SIG-M5 treated with dmso at 0.1 percent for 504 hours (cell line): ENCODE results near the gene STK35.

Experiments used
- DNase-seq: peaks from one replicate; lab custom pipeline; 2025; ENCODE audit not compliant: unreplicated experiment; lab: John Stamatoyannopoulos, UW

Gene STK35

GRCh38 chr20:2101057-2101864 lies at the start of gene STK35:
Gene STK35 (plus strand): TSS chr20:2101827. CDS start chr20:2101882, 55 bp downstream.
- DNase-seq, result no peak

- no peak for DNase-seq
Observed at GRCh38 chr20:2051946-2052345, 49.7 kb upstream of the STK35 start.

- no peak for DNase-seq
Observed at GRCh38 chr20:2052741-2053140, 48.9 kb upstream of the STK35 start.

GRCh38 chr20:2053615-2054014 lies 48.0 kb upstream of the STK35 start:
- no peak for DNase-seq

GRCh38 chr20:2054911-2055310 lies 46.7 kb upstream of the STK35 start:
- no peak for DNase-seq

GRCh38 chr20:2059411-2059810 lies 42.2 kb upstream of the STK35 start:
- no peak for DNase-seq

GRCh38 chr20:2065099-2065498 lies 36.5 kb upstream of the STK35 start:
- no peak for DNase-seq

- no peak for DNase-seq
Observed at GRCh38 chr20:2066461-2067122, 35.0 kb upstream of the STK35 start.

GRCh38 chr20:2080532-2081224 lies 20.9 kb upstream of the STK35 start:
- no peak for DNase-seq

- DNase-seq, result peak; percentile 81
Observed at GRCh38 chr20:2084703-2085102, 16.9 kb upstream of the STK35 start.

- DNase-seq, result no peak
Observed at GRCh38 chr20:2086177-2086979, 15.2 kb upstream of the STK35 start.

- DNase-seq, result peak; percentile 68
Observed at GRCh38 chr20:2086980-2087377, 14.6 kb upstream of the STK35 start.

GRCh38 chr20:2088891-2089290 lies 12.7 kb upstream of the STK35 start:
- DNase-seq, result no peak

- no peak for DNase-seq
Observed at GRCh38 chr20:2089447-2089846, 12.2 kb upstream of the STK35 start.

GRCh38 chr20:2093159-2093781 lies 8.4 kb upstream of the STK35 start:
- no peak for DNase-seq

- no peak for DNase-seq
Observed at GRCh38 chr20:2093883-2094282, 7.7 kb upstream of the STK35 start.

GRCh38 chr20:2101865-2102584 lies 398 bp downstream of the STK35 start:
- peak; percentile 90 for DNase-seq

GRCh38 chr20:2102585-2103460 lies 1.2 kb downstream of the STK35 start:
- peak; percentile 89 for DNase-seq
